ENCODE results near the gene PALD1.

Gene PALD1

GRCh38 chr10:70528314-70528713 lies 49.7 kb downstream of the PALD1 start:
- Mint-ChIP-seq H3K9me3 (no peaks in the 10 kb centered on the region), H3K4me3 (no peak overlapping the region), H3K27ac (no peak overlapping the region), H3K4me1 (ENCODE audit: low read depth) (no peaks in the 10 kb centered on the region), H3K36me3 (ENCODE audit: low read depth) (no peaks in the 10 kb centered on the region), H3K27me3 (no peaks in the 10 kb centered on the region)

GRCh38 chr10:70528741-70529362 lies 50.3 kb downstream of the PALD1 start:
- Mint-ChIP-seq H3K4me3 (no peak overlapping the region), H3K9me3 (no peaks in the 10 kb centered on the region), H3K36me3 (ENCODE audit: low read depth) (no peaks in the 10 kb centered on the region), H3K4me1 (ENCODE audit: low read depth) (no peaks in the 10 kb centered on the region), H3K27ac (no peak overlapping the region), H3K27me3 (no peaks in the 10 kb centered on the region)

- H3K36me3 Mint-ChIP-seq (ENCODE audit: low read depth) = no peaks in the 10 kb centered on the region
- no peaks in the 10 kb centered on the region for H3K9me3 Mint-ChIP-seq
- no peaks in the 10 kb centered on the region for H3K4me1 Mint-ChIP-seq (ENCODE audit: low read depth)
- H3K4me3 Mint-ChIP-seq = no peak overlapping the region
- no peak overlapping the region for H3K27ac Mint-ChIP-seq
- H3K27me3 Mint-ChIP-seq = no peaks in the 10 kb centered on the region
Measured at GRCh38 chr10:70529848-70530247, 51.3 kb downstream of the PALD1 start.

- H3K9me3 Mint-ChIP-seq = no peaks in the 10 kb centered on the region
- H3K4me3 Mint-ChIP-seq = no peak overlapping the region
- H3K27ac Mint-ChIP-seq = no peak overlapping the region
- no peaks in the 10 kb centered on the region for H3K27me3 Mint-ChIP-seq
- no peaks in the 10 kb centered on the region for H3K4me1 Mint-ChIP-seq (ENCODE audit: low read depth)
- no peaks in the 10 kb centered on the region for H3K36me3 Mint-ChIP-seq (ENCODE audit: low read depth)
Measured at GRCh38 chr10:70530315-70530714, 51.7 kb downstream of the PALD1 start.

GRCh38 chr10:70532554-70533188 lies 54.1 kb downstream of the PALD1 start:
- no peak overlapping the region for H3K4me3 Mint-ChIP-seq
- H3K27ac Mint-ChIP-seq = no peak overlapping the region
- no peaks in the 10 kb centered on the region for H3K36me3 Mint-ChIP-seq (ENCODE audit: low read depth)
- H3K27me3 Mint-ChIP-seq = no peaks in the 10 kb centered on the region
- no peaks in the 10 kb centered on the region for H3K4me1 Mint-ChIP-seq (ENCODE audit: low read depth)
- H3K9me3 Mint-ChIP-seq = no peaks in the 10 kb centered on the region

- no peak overlapping the region for H3K4me3 Mint-ChIP-seq
Measured at GRCh38 chr10:70533189-70533558, 54.6 kb downstream of the PALD1 start.

GRCh38 chr10:70534281-70534680 lies 55.7 kb downstream of the PALD1 start:
- Mint-ChIP-seq H3K4me1 (ENCODE audit: low read depth) (no peaks in the 10 kb centered on the region), H3K9me3 (no peaks in the 10 kb centered on the region), H3K27ac (no peak overlapping the region), H3K36me3 (ENCODE audit: low read depth) (no peaks in the 10 kb centered on the region), H3K27me3 (no peaks in the 10 kb centered on the region), H3K4me3 (no peak overlapping the region)

More at GRCh38 chr10:70533189-70533558, 54.6 kb downstream of the PALD1 start:
- H3K27me3 Mint-ChIP-seq = no peaks in the 10 kb centered on the region
- no peaks in the 10 kb centered on the region for H3K36me3 Mint-ChIP-seq (ENCODE audit: low read depth)
- no peaks in the 10 kb centered on the region for H3K9me3 Mint-ChIP-seq
- no peak overlapping the region for H3K27ac Mint-ChIP-seq
- H3K4me1 Mint-ChIP-seq (ENCODE audit: low read depth) = no peaks in the 10 kb centered on the region

- Mint-ChIP-seq H3K4me3 (no peak overlapping the region), H3K9me3 (no peaks in the 10 kb centered on the region), H3K36me3 (ENCODE audit: low read depth) (no peaks in the 10 kb centered on the region), H3K27me3 (no peaks in the 10 kb centered on the region), H3K27ac (no peak overlapping the region), H3K4me1 (ENCODE audit: low read depth) (no peaks in the 10 kb centered on the region)
Measured at GRCh38 chr10:70535001-70535400, 56.4 kb downstream of the PALD1 start.

- no peaks in the 10 kb centered on the region for H3K27me3 Mint-ChIP-seq
- H3K27ac Mint-ChIP-seq = no peak overlapping the region
- no peak overlapping the region for H3K4me3 Mint-ChIP-seq
- no peaks in the 10 kb centered on the region for H3K4me1 Mint-ChIP-seq (ENCODE audit: low read depth)
- H3K36me3 Mint-ChIP-seq (ENCODE audit: low read depth) = no peaks in the 10 kb centered on the region
- no peaks in the 10 kb centered on the region for H3K9me3 Mint-ChIP-seq
Measured at GRCh38 chr10:70535451-70535850, 56.9 kb downstream of the PALD1 start.

GRCh38 chr10:70536196-70536861 lies 57.8 kb downstream of the PALD1 start:
- Mint-ChIP-seq H3K9me3 (no peaks in the 10 kb centered on the region), H3K27ac (no peak overlapping the region), H3K4me1 (ENCODE audit: low read depth) (no peaks in the 10 kb centered on the region), H3K4me3 (no peak overlapping the region), H3K36me3 (ENCODE audit: low read depth) (no peaks in the 10 kb centered on the region), H3K27me3 (no peaks in the 10 kb centered on the region)

GRCh38 chr10:70537398-70538194 lies 59.0 kb downstream of the PALD1 start:
- Mint-ChIP-seq H3K4me3 (no peak overlapping the region), H3K36me3 (ENCODE audit: low read depth) (no peaks in the 10 kb centered on the region), H3K27ac (no peak overlapping the region), H3K9me3 (no peaks in the 10 kb centered on the region), H3K27me3 (no peaks in the 10 kb centered on the region), H3K4me1 (ENCODE audit: low read depth) (no peaks in the 10 kb centered on the region)

- Mint-ChIP-seq H3K27me3 (no peaks in the 10 kb centered on the region), H3K4me3 (no peak overlapping the region), H3K9me3 (no peaks in the 10 kb centered on the region), H3K27ac (no peak overlapping the region), H3K4me1 (ENCODE audit: low read depth) (no peaks in the 10 kb centered on the region), H3K36me3 (ENCODE audit: low read depth) (no peaks in the 10 kb centered on the region)
Measured at GRCh38 chr10:70538195-70538520, 59.6 kb downstream of the PALD1 start.

- Mint-ChIP-seq H3K9me3 (no peaks in the 10 kb centered on the region), H3K36me3 (ENCODE audit: low read depth) (no peaks in the 10 kb centered on the region), H3K4me1 (ENCODE audit: low read depth) (no peaks in the 10 kb centered on the region), H3K27me3 (no peaks in the 10 kb centered on the region), H3K27ac (no peak overlapping the region), H3K4me3 (no peak overlapping the region)
Measured at GRCh38 chr10:70538731-70539338, 60.3 kb downstream of the PALD1 start.

GRCh38 chr10:70539471-70539870 lies 60.9 kb downstream of the PALD1 start:
- Mint-ChIP-seq H3K36me3 (ENCODE audit: low read depth) (no peaks in the 10 kb centered on the region), H3K4me3 (no peak overlapping the region), H3K4me1 (ENCODE audit: low read depth) (no peaks in the 10 kb centered on the region), H3K27ac (no peak overlapping the region), H3K9me3 (no peaks in the 10 kb centered on the region), H3K27me3 (no peaks in the 10 kb centered on the region)
